ENCODE results near the gene CPSF4. TPM values are rescaled to one million over a fixed set of nuclear protein-coding genes. Genes with fewer than 3 reads are reported as not detected.

The CPSF4 gene
- total RNA-seq, 1 experiment from 2014 or later: 37.2 TPM

- no peak for TF ChIP-seq CTCF (IDR thresholded peaks at IDR 0.05; ENCODE audit: unreplicated experiment)
- DNase-seq: peak; percentile 96
- Mint-ChIP-seq H3K4me3 (ENCODE audit: low read depth, unreplicated experiment) (peak within 1 kb of the TSS; percentile 83), H3K27me3 (ENCODE audit: unreplicated experiment) (no peaks in the 10 kb centered on the region), H3K27ac (ENCODE audit: unreplicated experiment) (peak within 1 kb of the TSS; percentile 74), H3K4me1 (ENCODE audit: low read depth, unreplicated experiment) (peaks cover 8% of the 10 kb centered on the region), H3K36me3 (ENCODE audit: insufficient read depth, unreplicated experiment) (peaks cover 35% of the 10 kb centered on the region), H3K9me3 (ENCODE audit: low read depth, unreplicated experiment) (no peaks in the 10 kb centered on the region)
- CTCF ChIA-PET: interaction anchor here (0.9 to 1.0 kb wide), 2 partner anchors 74 to 76 kb away, joined by 3 to 4 read pairs; no protein-coding TSS in a partner anchor
- intact Hi-C loops (cut with micrococcal nuclease; ENCODE audit: unreplicated experiment): no loop called here
- BruUV-seq (replicated peaks): no TSS peak
Observed at GRCh38 chr7:99504603-99505323, 66.0 kb downstream of the CPSF4 start, which contains the start of gene ZKSCAN5. Gene ZKSCAN5, plus strand, starts transcription at chr7:99504662. Its CDS starts 1,383 bp downstream, at chr7:99506045.

DNA sequence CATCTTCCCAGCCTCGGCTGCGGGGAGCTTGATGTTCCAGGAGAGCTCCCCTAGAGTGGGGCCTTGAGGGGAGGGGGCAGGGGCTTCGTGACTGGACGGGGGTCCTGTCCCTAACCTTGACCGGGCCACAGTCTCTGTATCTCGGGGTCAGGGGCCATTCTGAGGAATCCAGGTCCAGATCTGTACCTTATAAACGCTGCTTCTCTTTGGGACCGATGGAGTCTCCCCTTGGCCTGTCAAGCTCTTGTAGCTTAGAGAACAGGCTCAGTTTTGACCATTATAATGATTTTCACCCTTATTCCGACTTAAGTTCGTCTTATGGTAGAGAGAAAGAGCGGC lies 66.5 kb downstream of the CPSF4 start:
- peaks cover 8% of the 10 kb centered on the region for H3K4me1 Mint-ChIP-seq (ENCODE audit: low read depth, unreplicated experiment)
- H3K36me3 Mint-ChIP-seq (ENCODE audit: insufficient read depth, unreplicated experiment): peaks cover 30% of the 10 kb centered on the region
- DNase-seq: no peak
- no peaks in the 10 kb centered on the region for H3K9me3 Mint-ChIP-seq (ENCODE audit: low read depth, unreplicated experiment)
- CTCF ChIA-PET: interaction anchor here (0.9 to 1.0 kb wide), 2 partner anchors 73 to 75 kb away, joined by 3 to 4 read pairs; no protein-coding TSS in a partner anchor
- TF ChIP-seq CTCF (IDR thresholded peaks at IDR 0.05; ENCODE audit: unreplicated experiment): no peak
- H3K27me3 Mint-ChIP-seq (ENCODE audit: unreplicated experiment): no peaks in the 10 kb centered on the region
- H3K27ac Mint-ChIP-seq (ENCODE audit: unreplicated experiment): no peak overlapping the region
- peak overlapping the region; percentile 83 for H3K4me3 Mint-ChIP-seq (ENCODE audit: low read depth, unreplicated experiment)
- intact Hi-C loops (cut with micrococcal nuclease; ENCODE audit: unreplicated experiment): no loop called here
- no TSS peak for BruUV-seq (replicated peaks)

Other genes with a start within 250 kb of the CPSF4 start
- 3.0 and 3.3 TPM in 2 replicates for gene KPNA7, start 230.8 kb upstream of the CPSF4 start, total RNA-seq (2022)
- gene MYH16, start 166.1 kb upstream of the CPSF4 start, total RNA-seq (2022): 0.61 and 0.97 TPM in 2 replicates
- 146 TPM in 2 replicates for gene ARPC1A, start 113.0 kb upstream of the CPSF4 start, total RNA-seq (2022)
- 107 and 108 TPM in 2 replicates for gene ARPC1B, start 64.2 kb upstream of the CPSF4 start, total RNA-seq (2022)
- 83.9 and 87.2 TPM in 2 replicates for gene PDAP1, start 30.3 kb upstream of the CPSF4 start, total RNA-seq (2022)
- gene BUD31, start 30.0 kb upstream of the CPSF4 start, total RNA-seq (2022): 62.8 and 82.7 TPM in 2 replicates
- 7.6 and 8.8 TPM in 2 replicates for gene PTCD1, start 145 bp upstream of the CPSF4 start, total RNA-seq (2022)
- 222 and 234 TPM in 2 replicates for gene ATP5MF, start 27.2 kb downstream of the CPSF4 start, total RNA-seq (2022)
- 17.2 and 18.9 TPM in 2 replicates for gene ZNF789, start 33.9 kb downstream of the CPSF4 start, total RNA-seq (2022)
- gene ZNF394, start 61.3 kb downstream of the CPSF4 start, total RNA-seq (2022): 17.3 and 19.2 TPM in 2 replicates
- gene ZKSCAN5, start 65.7 kb downstream of the CPSF4 start, total RNA-seq (2022): 6.1 and 6.6 TPM in 2 replicates
- 3.9 and 4.1 TPM in 2 replicates for gene FAM200A, start 113.2 kb downstream of the CPSF4 start, total RNA-seq (2022)
- not detected in 2 replicates for gene ZNF655, start 119.7 kb downstream of the CPSF4 start, total RNA-seq (2022)
- gene TMEM225B, start 159.3 kb downstream of the CPSF4 start, total RNA-seq (2022): not detected in 2 replicates
- gene ZSCAN25, start 178.0 kb downstream of the CPSF4 start, total RNA-seq (2022): 12.9 and 13.5 TPM in 2 replicates
- gene CYP3A5, start 241.1 kb downstream of the CPSF4 start, total RNA-seq (2022): 44.9 and 70.7 TPM in 2 replicates